ENCODE data around the gene LIN9.
"Not testable (repeated sequence)": the region's sequence is repeated elsewhere in the genome, so short reads cannot be mapped to it uniquely, and the experiment has no call there.

LIN9 gene

GRCh38 chr1:226308723-226309397 is at the start of gene LIN9:
Gene LIN9, minus strand, starts transcription at chr1:226309164. Its CDS starts 25 bp downstream, at chr1:226309139.
- peak; percentile 93 for DNase-seq

GRCh38 chr1:226357416-226357815 is 48.5 kb upstream of the LIN9 start:
- no peak for DNase-seq

- DNase-seq = no peak
These were observed 46.9 kb upstream of the LIN9 start for GRCh38 chr1:226355669-226356551.

- no peak for DNase-seq
These were observed 46.1 kb upstream of the LIN9 start for GRCh38 chr1:226355016-226355415.

GRCh38 chr1:226353698-226354525 is 44.9 kb upstream of the LIN9 start:
- no peak for DNase-seq

- no peak for DNase-seq
These were observed 42.7 kb upstream of the LIN9 start for GRCh38 chr1:226351709-226352108.

- no peak for DNase-seq
These were observed 41.5 kb upstream of the LIN9 start for GRCh38 chr1:226350519-226350865.

- no peak for DNase-seq
These were observed 41.0 kb upstream of the LIN9 start for GRCh38 chr1:226349801-226350518.

- DNase-seq = no peak
These were observed 40.1 kb upstream of the LIN9 start for GRCh38 chr1:226349081-226349480.

- no peak for DNase-seq
These were observed 35.7 kb upstream of the LIN9 start for GRCh38 chr1:226344441-226345259.

GRCh38 chr1:226342656-226343055 is 33.7 kb upstream of the LIN9 start:
- DNase-seq = no peak

- not testable (repeated sequence) for DNase-seq
These were observed 31.1 kb upstream of the LIN9 start for GRCh38 chr1:226340111-226340510.

- no peak for DNase-seq
These were observed 28.4 kb upstream of the LIN9 start for GRCh38 chr1:226337276-226337875.

GRCh38 chr1:226335661-226336060 is 26.7 kb upstream of the LIN9 start:
- DNase-seq = no peak

- no peak for DNase-seq
These were observed 24.0 kb upstream of the LIN9 start for GRCh38 chr1:226332947-226333346.

GRCh38 chr1:226329237-226329636 is 20.3 kb upstream of the LIN9 start:
- no peak for DNase-seq

- no peak for DNase-seq
These were observed 18.8 kb upstream of the LIN9 start for GRCh38 chr1:226327761-226328162.

- DNase-seq = no peak
These were observed 16.2 kb upstream of the LIN9 start for GRCh38 chr1:226325178-226325577.

GRCh38 chr1:226324479-226324878 is 15.5 kb upstream of the LIN9 start:
- no peak for DNase-seq

GRCh38 chr1:226322986-226323385 is 14.0 kb upstream of the LIN9 start:
- DNase-seq = no peak

GRCh38 chr1:226320930-226321329 is 12.0 kb upstream of the LIN9 start:
- DNase-seq = no peak

Data from NCI-H1092 (cell line).